ENCODE data around the gene ATP8A2.

ATP8A2 gene

GRCh38 chr13:26029581-26030136 lies 657.9 kb downstream of the ATP8A2 start:
- H3K27me3 ChIP-seq (ENCODE audit: control insufficient read depth, insufficient read depth, low read length) = no peaks in the 10 kb centered on the region
- H2AFZ ChIP-seq = no peak overlapping the region
- H3K9me3 ChIP-seq (ENCODE audit: control insufficient read depth, low read length) = no peaks in the 10 kb centered on the region
- no peak overlapping the region for H3K4me2 ChIP-seq (ENCODE audit: low read length)
- H3K4me3 ChIP-seq (ENCODE audit: low read depth, low read length) = no peak overlapping the region
- H3K36me3 ChIP-seq (ENCODE audit: control insufficient read depth, insufficient read depth, low read length) = no peaks in the 10 kb centered on the region
- no peaks in the 10 kb centered on the region for H3K79me2 ChIP-seq
- H3K27ac ChIP-seq = no peak overlapping the region
- no peak overlapping the region for H3K9ac ChIP-seq
- TF ChIP-seq CTCF (IDR thresholded peaks at IDR 0.05) = no peak
- H3K4me1 ChIP-seq = no peaks in the 10 kb centered on the region

GRCh38 chr13:26030331-26030730 lies 658.6 kb downstream of the ATP8A2 start:
- Histone ChIP-seq H3K27me3 (ENCODE audit: control insufficient read depth, insufficient read depth, low read length) (no peaks in the 10 kb centered on the region), H3K36me3 (ENCODE audit: control insufficient read depth, insufficient read depth, low read length) (no peaks in the 10 kb centered on the region), H3K4me3 (ENCODE audit: low read depth, low read length) (no peak overlapping the region), H3K27ac (no peak overlapping the region), H3K9me3 (ENCODE audit: control insufficient read depth, low read length) (no peaks in the 10 kb centered on the region), H3K9ac (no peak overlapping the region), H3K79me2 (no peaks in the 10 kb centered on the region), H3K4me1 (no peaks in the 10 kb centered on the region), H3K4me2 (ENCODE audit: low read length) (no peak overlapping the region), H2AFZ (no peak overlapping the region)
- TF ChIP-seq CTCF (IDR thresholded peaks at IDR 0.05) = no peak

GRCh38 chr13:26034018-26034417 lies 662.2 kb downstream of the ATP8A2 start:
- Histone ChIP-seq H3K4me3 (ENCODE audit: low read depth, low read length) (no peak overlapping the region), H3K9ac (no peak overlapping the region), H3K4me2 (ENCODE audit: low read length) (no peak overlapping the region), H3K79me2 (no peaks in the 10 kb centered on the region), H3K27ac (no peak overlapping the region), H2AFZ (no peak overlapping the region), H3K9me3 (ENCODE audit: control insufficient read depth, low read length) (no peaks in the 10 kb centered on the region), H3K4me1 (no peaks in the 10 kb centered on the region), H3K36me3 (ENCODE audit: control insufficient read depth, insufficient read depth, low read length) (no peaks in the 10 kb centered on the region), H3K27me3 (ENCODE audit: control insufficient read depth, insufficient read depth, low read length) (no peaks in the 10 kb centered on the region)
- no peak for TF ChIP-seq CTCF (IDR thresholded peaks at IDR 0.05)

- no peaks in the 10 kb centered on the region for H3K9me3 ChIP-seq (ENCODE audit: control insufficient read depth, low read length)
- no peaks in the 10 kb centered on the region for H3K79me2 ChIP-seq
- H3K4me3 ChIP-seq (ENCODE audit: low read depth, low read length) = no peak overlapping the region
- no peak overlapping the region for H3K4me2 ChIP-seq (ENCODE audit: low read length)
- no peaks in the 10 kb centered on the region for H3K4me1 ChIP-seq
- no peaks in the 10 kb centered on the region for H3K36me3 ChIP-seq (ENCODE audit: control insufficient read depth, insufficient read depth, low read length)
- H3K27me3 ChIP-seq (ENCODE audit: control insufficient read depth, insufficient read depth, low read length) = no peaks in the 10 kb centered on the region
- H3K9ac ChIP-seq = no peak overlapping the region
- no peak for TF ChIP-seq CTCF (IDR thresholded peaks at IDR 0.05)
- H3K27ac ChIP-seq = no peak overlapping the region
- no peak overlapping the region for H2AFZ ChIP-seq
These were observed 664.6 kb downstream of the ATP8A2 start for GRCh38 chr13:26036383-26036782.

GRCh38 chr13:26037302-26037701 lies 665.5 kb downstream of the ATP8A2 start:
- Histone ChIP-seq H3K36me3 (ENCODE audit: control insufficient read depth, insufficient read depth, low read length) (no peaks in the 10 kb centered on the region), H3K79me2 (no peaks in the 10 kb centered on the region), H3K9ac (no peak overlapping the region), H3K27me3 (ENCODE audit: control insufficient read depth, insufficient read depth, low read length) (no peaks in the 10 kb centered on the region), H3K9me3 (ENCODE audit: control insufficient read depth, low read length) (no peaks in the 10 kb centered on the region), H2AFZ (no peak overlapping the region), H3K4me3 (ENCODE audit: low read depth, low read length) (no peak overlapping the region), H3K4me2 (ENCODE audit: low read length) (no peak overlapping the region), H3K4me1 (no peaks in the 10 kb centered on the region), H3K27ac (no peak overlapping the region)
- TF ChIP-seq CTCF (IDR thresholded peaks at IDR 0.05) = no peak

Data from parathyroid adenoma (tissue), 2 donors.